ENCODE results near the gene TRMT112. TPM values are rescaled to one million over a fixed set of nuclear protein-coding genes. Genes with fewer than 3 reads are reported as not detected.
"Not testable (repeated sequence)": the region's sequence is repeated elsewhere in the genome, so short reads cannot be mapped to it uniquely, and the experiment has no call there.

TRMT112 gene
- total RNA-seq, 4 donors from 2014 or later, result 200 to 462 (median 323) TPM

DNA sequence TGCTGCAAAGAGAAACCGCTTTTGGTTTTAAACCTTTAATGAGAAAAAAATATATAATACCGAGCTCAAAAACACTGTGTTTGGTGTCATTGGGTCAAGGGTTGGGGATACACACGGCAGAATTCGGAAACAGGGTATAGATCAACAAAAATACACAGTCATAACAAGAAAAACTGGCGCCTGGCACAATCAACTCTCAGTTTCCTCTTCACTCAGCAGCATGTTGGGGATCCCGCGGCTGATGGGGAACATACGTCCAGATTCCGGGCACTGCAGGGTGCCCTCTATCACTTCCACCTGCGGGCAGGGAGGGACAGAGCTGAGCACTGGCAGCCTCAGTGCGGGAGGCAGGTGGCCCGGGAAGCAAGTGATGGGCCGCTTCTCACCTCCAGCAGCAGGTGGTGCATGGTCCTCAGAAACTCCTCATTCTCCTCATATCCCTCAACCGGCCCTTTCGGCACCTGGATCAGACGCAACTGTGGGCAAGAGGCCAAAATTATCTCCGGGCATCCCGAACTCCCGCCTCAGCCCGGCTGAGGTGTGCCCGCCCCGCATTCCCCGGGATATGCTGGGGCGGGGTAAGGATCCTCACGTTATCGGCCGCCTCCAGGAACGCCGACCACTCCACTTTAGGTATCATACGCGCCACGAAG is 561 bp downstream of the TRMT112 start:
- H3K4me1 ChIP-seq, result no peaks in the 10 kb centered on the region
- DNase-seq, result peak in 1 of 2 donors; percentile 60
- H3K27me3 ChIP-seq, result no peaks in the 10 kb centered on the region
- TF ChIP-seq, protein P1, sequence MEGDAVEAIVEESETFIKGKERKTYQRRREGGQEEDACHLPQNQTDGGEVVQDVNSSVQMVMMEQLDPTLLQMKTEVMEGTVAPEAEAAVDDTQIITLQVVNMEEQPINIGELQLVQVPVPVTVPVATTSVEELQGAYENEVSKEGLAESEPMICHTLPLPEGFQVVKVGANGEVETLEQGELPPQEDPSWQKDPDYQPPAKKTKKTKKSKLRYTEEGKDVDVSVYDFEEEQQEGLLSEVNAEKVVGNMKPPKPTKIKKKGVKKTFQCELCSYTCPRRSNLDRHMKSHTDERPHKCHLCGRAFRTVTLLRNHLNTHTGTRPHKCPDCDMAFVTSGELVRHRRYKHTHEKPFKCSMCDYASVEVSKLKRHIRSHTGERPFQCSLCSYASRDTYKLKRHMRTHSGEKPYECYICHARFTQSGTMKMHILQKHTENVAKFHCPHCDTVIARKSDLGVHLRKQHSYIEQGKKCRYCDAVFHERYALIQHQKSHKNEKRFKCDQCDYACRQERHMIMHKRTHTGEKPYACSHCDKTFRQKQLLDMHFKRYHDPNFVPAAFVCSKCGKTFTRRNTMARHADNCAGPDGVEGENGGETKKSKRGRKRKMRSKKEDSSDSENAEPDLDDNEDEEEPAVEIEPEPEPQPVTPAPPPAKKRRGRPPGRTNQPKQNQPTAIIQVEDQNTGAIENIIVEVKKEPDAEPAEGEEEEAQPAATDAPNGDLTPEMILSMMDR (IDR thresholded peaks at IDR 0.05), result peak in 1 of 4 experiments; percentile 3
- TF ChIP-seq POLR2A (IDR thresholded peaks at IDR 0.05), result no peak
- intact Hi-C loops (cut with DNase I; ENCODE audit: low total_unique reads), result no loop called here
- H3K9me3 ChIP-seq, result no peaks in the 10 kb centered on the region
- peak overlapping the region; percentile 74 to 75 for H3K4me3 ChIP-seq
- no peaks in the 10 kb centered on the region for H3K36me3 ChIP-seq
- peak overlapping the region; percentile 97 to 98 for H3K27ac ChIP-seq

DNA sequence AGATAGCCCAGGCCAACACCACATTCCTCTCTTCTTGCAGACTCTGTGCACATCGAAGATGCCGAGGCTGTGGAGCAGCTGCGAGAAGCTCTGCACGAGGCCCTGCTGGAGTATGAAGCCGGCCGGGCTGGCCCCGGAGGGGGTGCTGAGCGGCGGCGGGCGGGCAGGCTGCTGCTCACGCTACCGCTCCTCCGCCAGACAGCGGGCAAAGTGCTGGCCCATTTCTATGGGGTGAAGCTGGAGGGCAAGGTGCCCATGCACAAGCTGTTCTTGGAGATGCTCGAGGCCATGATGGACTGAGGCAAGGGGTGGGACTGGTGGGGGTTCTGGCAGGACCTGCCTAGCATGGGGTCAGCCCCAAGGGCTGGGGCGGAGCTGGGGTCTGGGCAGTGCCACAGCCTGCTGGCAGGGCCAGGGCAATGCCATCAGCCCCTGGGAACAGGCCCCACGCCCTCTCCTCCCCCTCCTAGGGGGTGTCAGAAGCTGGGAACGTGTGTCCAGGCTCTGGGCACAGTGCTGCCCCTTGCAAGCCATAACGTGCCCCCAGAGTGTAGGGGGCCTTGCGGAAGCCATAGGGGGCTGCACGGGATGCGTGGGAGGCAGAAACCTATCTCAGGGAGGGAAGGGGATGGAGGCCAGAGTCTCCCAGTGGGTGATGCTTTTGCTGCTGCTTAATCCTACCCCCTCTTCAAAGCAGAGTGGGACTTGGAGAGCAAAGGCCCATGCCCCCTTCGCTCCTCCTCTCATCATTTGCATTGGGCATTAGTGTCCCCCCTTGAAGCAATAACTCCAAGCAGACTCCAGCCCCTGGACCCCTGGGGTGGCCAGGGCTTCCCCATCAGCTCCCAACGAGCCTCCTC is 1.5 kb downstream of the TRMT112 start:
- H3K4me1 ChIP-seq; H3K4me3 ChIP-seq; H3K36me3 ChIP-seq; DNase-seq; intact Hi-C loops (cut with DNase I; ENCODE audit: low total_unique reads); H3K27me3 ChIP-seq; H3K9me3 ChIP-seq: not testable (repeated sequence)
- peak overlapping the region in 1 of 2 donors; percentile 97 for H3K27ac ChIP-seq

- Histone ChIP-seq H3K36me3 (no peaks in the 10 kb centered on the region), H3K9me3 (no peaks in the 10 kb centered on the region), H3K4me1 (no peaks in the 10 kb centered on the region), H3K4me3 (no peak overlapping the region), H3K27me3 (no peaks in the 10 kb centered on the region), H3K27ac (no peak overlapping the region)
- TF ChIP-seq POLR2A (IDR thresholded peaks at IDR 0.05), result no peak
- TF ChIP-seq, protein P1 (IDR thresholded peaks at IDR 0.05), result no peak
- DNase-seq, result no peak
- intact Hi-C loops (cut with DNase I; ENCODE audit: low total_unique reads), result no loop called here
These were observed 2.4 kb downstream of the TRMT112 start for GRCh38 chr11:64314805-64315561.

DNA sequence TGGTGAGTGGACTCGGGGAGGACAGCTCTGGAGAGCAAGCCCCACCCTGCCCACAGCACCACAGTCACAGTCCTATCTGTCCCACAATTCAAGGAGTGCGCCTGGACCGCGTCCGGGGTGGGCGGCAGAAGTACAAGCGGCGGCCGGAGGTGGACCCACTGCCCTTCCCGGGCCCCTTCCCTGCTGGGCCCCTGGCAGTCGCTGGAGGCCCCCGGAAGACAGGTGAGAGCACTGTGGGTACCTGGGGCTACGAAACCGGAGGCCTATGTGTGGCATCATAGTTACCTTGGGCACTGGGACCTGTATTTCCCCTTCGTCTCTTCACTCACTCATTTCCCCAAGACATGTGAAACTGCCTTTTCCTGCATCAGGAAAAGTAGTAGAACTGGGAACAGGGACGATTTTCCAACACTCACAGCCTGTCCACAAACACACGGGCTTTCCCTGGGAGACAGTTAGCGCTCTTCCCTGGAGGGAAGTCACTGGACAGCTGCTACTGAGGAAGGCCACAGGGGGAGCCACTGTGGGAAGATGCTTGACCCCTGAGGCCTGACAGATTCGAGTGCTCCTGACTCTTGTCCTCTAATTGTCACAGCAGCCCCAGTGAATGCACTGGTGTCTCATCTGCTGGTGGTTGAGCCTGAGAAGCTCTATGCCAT is 3.1 kb downstream of the TRMT112 start:
- Histone ChIP-seq H3K4me1 (no peaks in the 10 kb centered on the region), H3K36me3 (no peaks in the 10 kb centered on the region), H3K9me3 (no peaks in the 10 kb centered on the region), H3K4me3 (no peak overlapping the region), H3K27ac (peak overlapping the region; percentile 37 to 47), H3K27me3 (no peaks in the 10 kb centered on the region)
- DNase-seq, result no peak
- TF ChIP-seq POLR2A (IDR thresholded peaks at IDR 0.05), result no peak
- TF ChIP-seq, protein P1 (IDR thresholded peaks at IDR 0.05), result no peak
- intact Hi-C loops (cut with DNase I; ENCODE audit: low total_unique reads), result no loop called here

DNA sequence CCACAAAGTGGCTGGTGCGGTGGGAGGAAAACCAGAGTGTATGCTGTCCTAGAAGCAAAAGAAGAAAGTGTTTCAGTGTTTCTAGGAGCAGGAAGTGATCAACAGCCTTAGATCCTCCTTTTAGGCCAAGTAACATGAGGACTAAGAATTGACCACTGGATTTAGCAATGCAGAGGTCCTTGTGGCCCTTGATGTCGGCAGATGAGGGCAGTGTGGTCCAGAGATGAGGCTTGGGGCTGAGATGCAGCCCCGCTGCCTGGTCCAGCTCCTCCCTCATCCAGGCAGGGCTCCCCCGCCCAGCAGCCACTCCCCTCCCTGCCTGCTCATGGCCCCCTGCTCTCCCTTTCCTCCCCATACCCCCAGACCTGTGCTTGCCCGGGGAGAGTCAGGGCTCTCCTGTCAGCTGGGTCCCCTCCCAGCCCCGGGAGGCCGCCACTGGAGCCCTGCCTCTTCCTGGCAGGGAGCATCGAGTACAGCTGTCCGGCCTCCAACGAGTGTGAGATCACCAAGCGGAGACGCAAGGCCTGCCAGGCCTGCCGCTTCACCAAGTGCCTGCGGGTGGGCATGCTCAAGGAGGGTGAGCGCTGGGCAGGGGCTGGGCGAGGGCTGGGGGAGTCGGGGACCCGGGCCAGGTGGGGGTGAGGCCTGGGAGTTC is 3.7 kb downstream of the TRMT112 start:
- TF ChIP-seq POLR2A (IDR thresholded peaks at IDR 0.05), result no peak
- TF ChIP-seq, protein P1 (IDR thresholded peaks at IDR 0.05), result no peak
- no peak overlapping the region for H3K4me3 ChIP-seq
- no peaks in the 10 kb centered on the region for H3K27me3 ChIP-seq
- no peak for DNase-seq
- peak overlapping the region; percentile 37 to 47 for H3K27ac ChIP-seq
- no peaks in the 10 kb centered on the region for H3K9me3 ChIP-seq
- no peaks in the 10 kb centered on the region for H3K4me1 ChIP-seq
- intact Hi-C loops (cut with DNase I; ENCODE audit: low total_unique reads), result no loop called here
- no peaks in the 10 kb centered on the region for H3K36me3 ChIP-seq

Measured in uterus (tissue), 4 donors.